Uterus (tissue), 2 donors: ENCODE measurements around the gene PXT1.

Source experiments
- POLR2A ChIP-seq, 2 donors: fragments of 450-650 bp; IDR thresholded peaks; one replicate each; pipeline ENCODE4 v1.6.1; 2016; ENCODE audit warnings: antibody characterized with exemption in 2 of 2, mild to moderate bottlenecking in 1 of 2, moderate library complexity in 1 of 2
- TF ChIP-seq, protein P1 (sequence below), 4 experiments: fragments of 200-600 bp in 2 of 4; fragments of 450-650 bp in 2 of 4; sonication (generic) in 2 of 4; IDR thresholded peaks; one replicate each; pipeline ENCODE4 v1.5.1; 2016 to 2019; ENCODE audit warnings: antibody characterized with exemption in 4 of 4, mild to moderate bottlenecking in 2 of 4, moderate library complexity in 1 of 4

GRCh38 chr6:36455486-36456027, 12.9 kb upstream of the PXT1 start:
- TF ChIP-seq, protein P1, sequence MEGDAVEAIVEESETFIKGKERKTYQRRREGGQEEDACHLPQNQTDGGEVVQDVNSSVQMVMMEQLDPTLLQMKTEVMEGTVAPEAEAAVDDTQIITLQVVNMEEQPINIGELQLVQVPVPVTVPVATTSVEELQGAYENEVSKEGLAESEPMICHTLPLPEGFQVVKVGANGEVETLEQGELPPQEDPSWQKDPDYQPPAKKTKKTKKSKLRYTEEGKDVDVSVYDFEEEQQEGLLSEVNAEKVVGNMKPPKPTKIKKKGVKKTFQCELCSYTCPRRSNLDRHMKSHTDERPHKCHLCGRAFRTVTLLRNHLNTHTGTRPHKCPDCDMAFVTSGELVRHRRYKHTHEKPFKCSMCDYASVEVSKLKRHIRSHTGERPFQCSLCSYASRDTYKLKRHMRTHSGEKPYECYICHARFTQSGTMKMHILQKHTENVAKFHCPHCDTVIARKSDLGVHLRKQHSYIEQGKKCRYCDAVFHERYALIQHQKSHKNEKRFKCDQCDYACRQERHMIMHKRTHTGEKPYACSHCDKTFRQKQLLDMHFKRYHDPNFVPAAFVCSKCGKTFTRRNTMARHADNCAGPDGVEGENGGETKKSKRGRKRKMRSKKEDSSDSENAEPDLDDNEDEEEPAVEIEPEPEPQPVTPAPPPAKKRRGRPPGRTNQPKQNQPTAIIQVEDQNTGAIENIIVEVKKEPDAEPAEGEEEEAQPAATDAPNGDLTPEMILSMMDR (IDR thresholded peaks at IDR 0.05) = no peak
- no peak for TF ChIP-seq POLR2A (IDR thresholded peaks at IDR 0.05)
